Activated CD4-positive, alpha-beta T cell treated with anti-CD3 and anti-CD28 coated beads, Interleukin-2, amount 50 U/mL, for 4 hours (primary cell): ENCODE measurements around the gene TPI1.
"Not testable (repeated sequence)": the region's sequence is repeated elsewhere in the genome, so short reads cannot be mapped to it uniquely, and the experiment has no call there.

ENCODE experiments used
- DNase-seq, 2 experiments: peaks; one replicate each; pipeline ENCODE4 v3.0.0-alpha.2; 2020

TPI1 gene

GRCh38 chr12:6894321-6894720 lies 27.0 kb downstream of the TPI1 start:
- no peak for DNase-seq

- DNase-seq: no peak
Observed at GRCh38 chr12:6896846-6897435, 29.6 kb downstream of the TPI1 start.

- DNase-seq: no peak
Observed at GRCh38 chr12:6899427-6899826, 32.1 kb downstream of the TPI1 start.

- DNase-seq: peak in 1 of 2 experiments; percentile 22
Observed at GRCh38 chr12:6899837-6900519, 32.6 kb downstream of the TPI1 start.

GRCh38 chr12:6902448-6902847 lies 35.1 kb downstream of the TPI1 start:
- DNase-seq: no peak

GRCh38 chr12:6903722-6904121 lies 36.4 kb downstream of the TPI1 start:
- DNase-seq: no peak

- peak; percentile 96 to 97 for DNase-seq
Observed at GRCh38 chr12:6904280-6905276, 37.2 kb downstream of the TPI1 start, which contains the start of gene LRRC23. TSS of gene LRRC23 (plus strand) at chr12:6904822. CDS start at chr12:6905634, 812 bp downstream.

- DNase-seq: no peak
Observed at GRCh38 chr12:6905414-6906040, 38.2 kb downstream of the TPI1 start.

GRCh38 chr12:6908141-6908540 lies 40.8 kb downstream of the TPI1 start:
- DNase-seq: not testable (repeated sequence)

- DNase-seq: no peak
Observed at GRCh38 chr12:6909421-6910145, 42.3 kb downstream of the TPI1 start.

GRCh38 chr12:6912164-6912935 lies 45.0 kb downstream of the TPI1 start:
- no peak for DNase-seq

GRCh38 chr12:6914246-6914946 lies 47.1 kb downstream of the TPI1 start, which contains the start of gene ENO2:
TSS of gene ENO2 (plus strand) at chr12:6914580. CDS start at chr12:6915833, 1,253 bp downstream.
- peak; percentile 81 to 85 for DNase-seq

GRCh38 chr12:6914947-6915788 lies 47.8 kb downstream of the TPI1 start:
- DNase-seq: no peak

- DNase-seq: no peak
Observed at GRCh38 chr12:6915789-6916285, 48.5 kb downstream of the TPI1 start.

GRCh38 chr12:6916426-6917200 lies 49.3 kb downstream of the TPI1 start:
- no peak for DNase-seq

- no peak for DNase-seq
Observed at GRCh38 chr12:6917491-6918231, 50.3 kb downstream of the TPI1 start.

- DNase-seq: no peak
Observed at GRCh38 chr12:6919588-6919987, 52.3 kb downstream of the TPI1 start.
